Measurements from ENCODE around the gene HDAC4. TPM values are rescaled to one million over a fixed set of nuclear protein-coding genes. Genes with fewer than 3 reads are reported as not detected.

The HDAC4 gene
- total and polyA plus RNA-seq, 9 of the 15 experiments (the other 6 are each of a cell fraction or from before 2014, with no cell fraction given), result 0.11 to 20.2 (median 4.0) TPM

DNA sequence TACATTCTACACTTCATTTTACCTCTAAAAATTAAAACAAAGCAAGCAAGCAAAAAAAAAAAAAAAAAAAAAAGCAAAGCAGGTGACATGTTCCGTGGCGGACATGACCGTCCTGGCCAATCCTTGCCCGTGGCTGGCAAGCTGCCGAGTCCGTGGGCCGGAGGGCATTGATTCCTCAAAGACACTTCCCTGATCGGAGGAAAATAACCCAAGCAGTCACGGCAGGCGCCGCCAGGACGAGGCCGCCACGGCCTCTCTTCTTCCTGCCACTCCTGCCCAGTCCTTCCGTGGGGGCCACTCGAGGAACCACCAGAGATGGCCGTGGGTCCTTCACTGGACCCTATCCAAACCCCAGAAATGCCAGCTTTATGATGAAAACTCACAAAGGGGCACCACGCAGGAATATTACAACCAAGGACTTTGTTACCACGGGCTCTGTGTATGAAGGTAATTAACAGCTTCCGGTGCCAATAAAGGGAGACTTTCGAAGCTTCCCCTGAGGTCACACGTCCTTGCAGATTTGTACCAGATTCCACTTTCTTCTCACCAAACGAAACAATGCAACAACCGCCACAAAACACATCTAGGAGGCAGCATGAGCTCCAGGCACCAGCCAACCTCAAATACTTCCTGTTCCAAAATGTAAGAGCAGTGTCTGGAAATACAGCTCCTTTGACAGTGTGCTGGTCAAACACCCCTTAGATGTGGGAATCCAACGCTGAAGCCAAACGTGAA lies 170.3 kb downstream of the HDAC4 start:
- Histone ChIP-seq H3K36me3 (ENCODE audit: control insufficient read depth, insufficient read depth, low read length) (no peaks in the 10 kb centered on the region), H3K27me3 (ENCODE audit: control insufficient read depth in 2 of 2, insufficient read depth in 2 of 2, low read length in 2 of 2) (no peaks in the 10 kb centered on the region), H3K4me2 (ENCODE audit: insufficient read depth, low read length) (no peak overlapping the region), H3K9ac (ENCODE audit: insufficient read depth in 1 of 2, low read depth in 2 of 2, low read length in 2 of 2) (no peak overlapping the region; a peak in 1 of 4 replicates), H3K9me1 (ENCODE audit: control insufficient read depth, insufficient read depth, low read length) (no peaks in the 10 kb centered on the region), H4K20me1 (replicated peaks; ENCODE audit: control insufficient read depth, insufficient read depth, low read length) (peaks cover 9% of the 10 kb centered on the region; the same call in 1 of the 2 replicates), H3K9me3 (replicated peaks; ENCODE audit: control insufficient read depth, insufficient read depth, low read depth, low read length) (no peaks in the 10 kb centered on the region), H3K4me1 (replicated peaks in 1 of 2; ENCODE audit: control insufficient read depth in 2 of 2, insufficient read depth in 2 of 2, low read length in 2 of 2) (peaks cover 0 to 23% of the 10 kb centered on the region in 2 experiments; a peak in 2 of 5 replicates), H3K79me2 (ENCODE audit: control insufficient read depth, insufficient read depth, low read length) (no peaks in the 10 kb centered on the region; the same call in 1 of the 3 replicates), H3K27ac (ENCODE audit: extremely low read depth, low read depth, low read length) (no peak overlapping the region), H3K4me3 (no peak overlapping the region), H2AFZ (ENCODE audit: low read depth, low read length) (no peak overlapping the region)
- WGBS (ENCODE audit: insufficient coverage, low coverage, missing lambda C conversion rate), result 74% methylated on average over 11 of the region's 26 CpGs
- DNase-seq (ENCODE audit: extremely low read depth in 1 of 4, low spot score in 3 of 4) (no peak), FAIRE-seq (no peak), ATAC-seq (no peak)
- BruUV-seq (replicated peaks), result no TSS peak
- POLR2A ChIA-PET, result no interaction called here
- in situ Hi-C loops (cut with MboI) (no loop called here), intact Hi-C loops (cut with micrococcal nuclease) (no loop called here)
- TF ChIP-seq, protein P1, sequence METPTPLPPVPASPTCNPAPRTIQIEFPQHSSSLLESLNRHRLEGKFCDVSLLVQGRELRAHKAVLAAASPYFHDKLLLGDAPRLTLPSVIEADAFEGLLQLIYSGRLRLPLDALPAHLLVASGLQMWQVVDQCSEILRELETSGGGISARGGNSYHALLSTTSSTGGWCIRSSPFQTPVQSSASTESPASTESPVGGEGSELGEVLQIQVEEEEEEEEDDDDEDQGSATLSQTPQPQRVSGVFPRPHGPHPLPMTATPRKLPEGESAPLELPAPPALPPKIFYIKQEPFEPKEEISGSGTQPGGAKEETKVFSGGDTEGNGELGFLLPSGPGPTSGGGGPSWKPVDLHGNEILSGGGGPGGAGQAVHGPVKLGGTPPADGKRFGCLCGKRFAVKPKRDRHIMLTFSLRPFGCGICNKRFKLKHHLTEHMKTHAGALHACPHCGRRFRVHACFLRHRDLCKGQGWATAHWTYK (CRISPR knock-in tag; IDR thresholded peaks at IDR 0.05), result no peak
- TF ChIP-seq CBX3 (IDR thresholded peaks at IDR 0.05; ENCODE audit: borderline replicate concordance in 1 of 2, low read length in 2 of 2) (no peak), TRIM24 (IDR thresholded peaks at IDR 0.05) (no peak), ZNF347 (CRISPR knock-in tag; IDR thresholded peaks at IDR 0.05; ENCODE audit: low read depth) (no peak), ASH1L (IDR thresholded peaks at IDR 0.05; ENCODE audit: borderline replicate concordance, low read depth, partially characterized antibody) (no peak), BRF1 (IDR thresholded peaks at IDR 0.05; ENCODE audit: borderline replicate concordance, extremely low read depth, insufficient read length) (no peak), BCL6 (CRISPR knock-in tag; IDR thresholded peaks at IDR 0.05) (no peak), ZNF212 (CRISPR knock-in tag; IDR thresholded peaks at IDR 0.05) (no peak), KHSRP (IDR thresholded peaks at IDR 0.05) (no peak), LARP7 (IDR thresholded peaks at IDR 0.05) (no peak), ZNF830 (CRISPR knock-in tag; IDR thresholded peaks at IDR 0.05) (no peak)
- TF ChIP-seq, protein P2, sequence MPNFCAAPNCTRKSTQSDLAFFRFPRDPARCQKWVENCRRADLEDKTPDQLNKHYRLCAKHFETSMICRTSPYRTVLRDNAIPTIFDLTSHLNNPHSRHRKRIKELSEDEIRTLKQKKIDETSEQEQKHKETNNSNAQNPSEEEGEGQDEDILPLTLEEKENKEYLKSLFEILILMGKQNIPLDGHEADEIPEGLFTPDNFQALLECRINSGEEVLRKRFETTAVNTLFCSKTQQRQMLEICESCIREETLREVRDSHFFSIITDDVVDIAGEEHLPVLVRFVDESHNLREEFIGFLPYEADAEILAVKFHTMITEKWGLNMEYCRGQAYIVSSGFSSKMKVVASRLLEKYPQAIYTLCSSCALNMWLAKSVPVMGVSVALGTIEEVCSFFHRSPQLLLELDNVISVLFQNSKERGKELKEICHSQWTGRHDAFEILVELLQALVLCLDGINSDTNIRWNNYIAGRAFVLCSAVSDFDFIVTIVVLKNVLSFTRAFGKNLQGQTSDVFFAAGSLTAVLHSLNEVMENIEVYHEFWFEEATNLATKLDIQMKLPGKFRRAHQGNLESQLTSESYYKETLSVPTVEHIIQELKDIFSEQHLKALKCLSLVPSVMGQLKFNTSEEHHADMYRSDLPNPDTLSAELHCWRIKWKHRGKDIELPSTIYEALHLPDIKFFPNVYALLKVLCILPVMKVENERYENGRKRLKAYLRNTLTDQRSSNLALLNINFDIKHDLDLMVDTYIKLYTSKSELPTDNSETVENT (CRISPR knock-in tag; IDR thresholded peaks at IDR 0.05), result no peak
- TF ChIP-seq, protein P3, sequence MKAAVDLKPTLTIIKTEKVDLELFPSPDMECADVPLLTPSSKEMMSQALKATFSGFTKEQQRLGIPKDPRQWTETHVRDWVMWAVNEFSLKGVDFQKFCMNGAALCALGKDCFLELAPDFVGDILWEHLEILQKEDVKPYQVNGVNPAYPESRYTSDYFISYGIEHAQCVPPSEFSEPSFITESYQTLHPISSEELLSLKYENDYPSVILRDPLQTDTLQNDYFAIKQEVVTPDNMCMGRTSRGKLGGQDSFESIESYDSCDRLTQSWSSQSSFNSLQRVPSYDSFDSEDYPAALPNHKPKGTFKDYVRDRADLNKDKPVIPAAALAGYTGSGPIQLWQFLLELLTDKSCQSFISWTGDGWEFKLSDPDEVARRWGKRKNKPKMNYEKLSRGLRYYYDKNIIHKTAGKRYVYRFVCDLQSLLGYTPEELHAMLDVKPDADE (conservative IDR thresholded peaks at IDR 0.05; ENCODE audit: control insufficient read depth, low read depth, low read length), result no peak
- TF ChIP-seq, protein P4, sequence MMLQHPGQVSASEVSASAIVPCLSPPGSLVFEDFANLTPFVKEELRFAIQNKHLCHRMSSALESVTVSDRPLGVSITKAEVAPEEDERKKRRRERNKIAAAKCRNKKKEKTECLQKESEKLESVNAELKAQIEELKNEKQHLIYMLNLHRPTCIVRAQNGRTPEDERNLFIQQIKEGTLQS (IDR thresholded peaks at IDR 0.05), result no peak
- TF ChIP-seq, protein P4 (CRISPR knock-in tag; conservative IDR thresholded peaks at IDR 0.05), result no peak
- CTCF ChIA-PET (ENCODE audit: low intra/inter-chr PET ratio), result no interaction called here
